ENCODE data around the gene LGMN.
"Not testable (repeated sequence)": the region's sequence is repeated elsewhere in the genome, so short reads cannot be mapped to it uniquely, and the experiment has no call there.

The LGMN gene

GRCh38 chr14:92692822-92693226 lies 55.6 kb downstream of the LGMN start:
- peak; percentile 84 for DNase-seq

- DNase-seq = no peak
Observed at GRCh38 chr14:92690171-92691011, 58.0 kb downstream of the LGMN start.

GRCh38 chr14:92688434-92689375 lies 59.7 kb downstream of the LGMN start:
- DNase-seq = no peak

GRCh38 chr14:92687681-92688433 lies 60.6 kb downstream of the LGMN start:
- peak; percentile 38 for DNase-seq

- DNase-seq = no peak
Observed at GRCh38 chr14:92686900-92687427, 61.5 kb downstream of the LGMN start.

DNA sequence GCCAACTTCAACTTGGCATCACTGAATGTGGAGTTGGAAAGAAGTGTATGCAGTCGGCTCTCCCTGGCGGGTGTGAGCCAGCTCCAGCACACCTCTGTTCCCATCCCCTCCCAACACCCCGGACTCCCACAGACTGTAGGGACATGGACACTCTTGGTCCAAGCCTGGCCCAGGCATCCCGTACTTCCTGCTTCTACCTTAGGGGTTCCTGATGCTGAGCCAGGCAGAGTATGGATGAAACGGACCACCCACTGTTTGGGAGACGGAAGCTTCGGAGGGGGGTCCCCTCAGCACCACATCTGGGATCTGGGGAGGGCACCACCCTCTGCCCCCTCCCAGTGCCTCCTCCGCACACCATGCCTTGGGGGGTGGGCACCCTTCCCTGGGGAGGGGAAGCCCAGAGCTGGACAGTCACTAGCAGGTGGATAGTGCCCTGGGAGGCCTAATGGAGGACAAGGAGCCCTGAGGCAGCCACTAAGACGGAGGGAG lies 62.0 kb downstream of the LGMN start:
- DNase-seq = no peak

- no peak for DNase-seq
Observed at GRCh38 chr14:92685784-92686355, 62.6 kb downstream of the LGMN start.

DNA sequence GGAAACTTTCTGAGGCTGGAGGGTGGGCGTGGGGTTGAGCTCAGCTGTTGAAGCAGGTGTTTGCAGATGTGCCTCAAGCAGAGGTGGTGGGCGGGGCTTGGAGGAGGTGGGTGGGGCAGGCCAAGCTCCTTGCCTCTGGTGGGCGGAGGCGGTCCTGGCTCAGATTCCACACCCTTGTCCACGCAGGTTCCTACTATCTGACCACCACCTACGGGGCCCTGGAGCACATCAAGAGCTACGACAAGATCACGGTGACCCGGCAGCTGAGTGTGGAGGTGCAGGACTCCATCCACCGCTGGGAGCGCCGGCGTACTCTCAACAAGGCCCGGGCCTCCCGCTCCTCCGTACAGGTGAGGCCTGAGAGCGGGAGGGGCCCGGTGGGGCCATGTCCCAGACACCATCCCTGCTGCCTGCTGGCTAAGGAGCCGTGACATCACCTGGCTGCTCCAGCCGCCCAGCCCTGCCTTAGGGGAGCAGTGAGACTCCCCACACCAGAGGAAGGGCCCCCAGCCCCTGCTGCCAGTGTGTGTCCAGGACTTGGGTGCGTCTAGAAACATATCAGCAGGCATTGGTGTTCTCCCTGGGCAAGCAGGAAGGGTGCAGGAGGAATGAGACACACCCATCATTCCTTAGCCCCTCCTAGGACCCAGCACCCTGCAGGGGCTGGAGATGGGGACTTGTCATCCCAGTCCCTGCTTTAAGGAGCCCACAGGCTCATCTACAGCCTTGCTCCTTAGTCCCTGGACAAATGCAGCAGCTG lies 63.4 kb downstream of the LGMN start:
- DNase-seq = no peak

DNA sequence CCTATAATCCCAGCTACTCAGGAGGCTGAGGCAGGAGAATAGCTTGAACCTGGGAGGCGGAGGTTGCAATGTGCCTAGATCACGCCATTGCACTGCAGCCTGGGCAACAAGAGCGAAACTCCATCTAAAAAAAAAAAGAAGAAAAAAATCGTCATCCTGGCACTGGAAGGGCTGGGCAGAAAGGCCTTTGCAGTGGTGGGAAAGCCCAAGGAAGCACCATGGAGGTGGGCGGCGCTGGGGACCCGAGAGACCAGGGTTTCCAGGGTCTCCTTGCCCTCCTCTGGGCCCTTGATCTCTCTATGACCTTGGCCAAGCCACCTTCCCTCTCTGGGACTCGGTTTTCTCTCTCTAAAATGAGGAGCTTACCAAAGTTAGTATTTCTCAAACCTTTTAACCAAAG lies 65.4 kb downstream of the LGMN start:
- no peak for DNase-seq

DNA sequence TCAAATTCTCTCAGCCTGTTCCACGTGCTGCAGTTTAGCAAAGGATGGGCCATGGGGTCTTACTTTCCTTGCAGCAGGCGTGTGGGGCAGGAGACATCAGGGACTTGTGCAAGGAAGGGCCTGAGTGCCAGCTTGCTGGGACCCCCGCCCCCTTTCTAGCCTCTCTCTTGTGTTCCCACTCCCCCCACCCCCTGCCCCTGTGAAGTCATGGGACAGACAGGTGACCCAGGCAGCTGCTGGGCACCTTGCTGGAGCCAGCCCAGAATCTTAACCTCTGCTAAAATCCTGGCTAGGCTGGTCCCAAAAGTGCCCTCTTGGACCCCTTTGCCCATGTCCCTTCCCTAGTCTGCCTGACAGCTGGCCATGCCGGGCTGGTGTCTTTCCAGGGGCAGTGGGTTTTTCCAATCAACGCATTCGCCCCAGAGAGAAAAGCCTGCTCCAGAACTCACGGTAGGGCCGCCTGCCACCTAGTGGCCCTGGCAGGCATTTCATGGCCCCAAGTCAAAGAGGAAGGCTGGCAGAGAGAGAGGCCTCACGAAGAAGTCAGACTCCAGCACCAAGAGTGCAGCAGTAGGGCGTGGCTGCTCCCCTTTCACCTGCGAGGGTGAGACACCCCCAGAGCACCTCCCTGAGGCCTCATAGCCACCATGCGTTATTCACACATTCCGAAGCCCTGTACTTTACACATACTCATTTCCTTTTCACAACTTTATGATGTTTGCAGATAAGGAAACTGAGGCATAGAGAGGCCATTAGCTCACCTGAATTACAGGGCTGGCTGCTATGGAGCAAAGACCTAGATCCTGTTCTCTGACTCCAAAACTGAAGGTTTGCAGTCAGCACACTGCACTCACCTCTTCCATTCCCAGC lies 67.4 kb downstream of the LGMN start:
- peak; percentile 21 for DNase-seq

- DNase-seq = not testable (repeated sequence)
Observed at GRCh38 chr14:92680330-92680729, 68.1 kb downstream of the LGMN start.

GRCh38 chr14:92679246-92679645 lies 69.2 kb downstream of the LGMN start:
- DNase-seq = no peak

GRCh38 chr14:92678766-92679165 lies 69.7 kb downstream of the LGMN start:
- no peak for DNase-seq

- no peak for DNase-seq
Observed at GRCh38 chr14:92677955-92678354, 70.5 kb downstream of the LGMN start.

- DNase-seq = no peak
Observed at GRCh38 chr14:92677087-92677668, 71.2 kb downstream of the LGMN start.

- DNase-seq = no peak
Observed at GRCh38 chr14:92676403-92677086, 71.9 kb downstream of the LGMN start.

DNA sequence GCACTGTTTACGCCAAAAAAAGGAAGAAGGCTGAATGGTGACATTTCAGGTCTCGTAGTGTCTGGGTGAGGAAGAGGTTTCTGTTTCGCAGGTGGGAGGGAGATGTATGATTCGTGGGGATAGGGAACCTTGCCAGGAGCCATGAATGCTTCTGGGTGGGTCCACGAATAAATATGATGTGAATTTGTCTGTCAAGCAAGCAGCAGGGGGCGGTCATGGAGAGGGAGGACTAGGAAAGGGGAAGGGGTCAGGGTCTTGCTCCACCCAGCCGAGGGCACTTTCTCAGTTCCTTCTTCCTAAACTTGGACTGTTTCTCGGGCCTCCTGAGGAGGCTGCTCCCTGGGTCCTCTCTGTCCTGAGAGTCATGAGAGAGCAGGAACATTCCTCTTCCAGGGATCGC lies 72.5 kb downstream of the LGMN start:
- DNase-seq = no peak

- no peak for DNase-seq
Observed at GRCh38 chr14:92675421-92675820, 73.0 kb downstream of the LGMN start.

DNA sequence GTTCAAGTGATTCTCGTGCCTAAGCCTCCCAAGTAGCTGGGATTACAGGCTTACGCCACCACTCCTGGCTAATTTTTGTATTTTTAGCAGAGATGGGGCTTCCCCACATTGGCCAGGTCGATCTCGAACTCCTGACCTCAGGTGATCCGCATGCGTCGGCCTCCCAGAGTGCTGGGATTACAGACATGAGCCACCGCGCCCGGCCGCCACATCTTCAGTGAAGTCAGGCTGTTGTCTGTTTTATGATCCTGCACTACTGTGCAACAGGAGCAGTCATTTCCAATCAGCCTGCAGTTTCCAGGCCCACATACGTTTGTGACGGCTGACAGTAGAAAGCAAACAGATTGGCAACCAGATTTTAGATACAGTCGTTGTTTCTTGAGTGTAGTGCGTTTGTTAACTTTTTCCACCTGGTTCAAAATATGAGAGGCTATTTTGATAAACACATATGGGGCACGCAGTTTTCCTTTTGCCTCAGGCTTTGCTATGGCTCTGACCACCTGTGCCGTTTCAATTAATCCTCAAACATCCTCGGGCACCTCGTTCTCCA lies 74.8 kb downstream of the LGMN start:
- DNase-seq = no peak
